Measurements from ENCODE around the gene DSP. TPM values are rescaled to one million over a fixed set of nuclear protein-coding genes. Genes with fewer than 3 reads are reported as not detected.

Gene DSP
- total and polyA plus RNA-seq, 10 of the 15 experiments (the other 5 are each of a cell fraction or from before 2014, with no cell fraction given) = under 0.01 to 0.36 (median 0.04) TPM; not detected in 4

DNA sequence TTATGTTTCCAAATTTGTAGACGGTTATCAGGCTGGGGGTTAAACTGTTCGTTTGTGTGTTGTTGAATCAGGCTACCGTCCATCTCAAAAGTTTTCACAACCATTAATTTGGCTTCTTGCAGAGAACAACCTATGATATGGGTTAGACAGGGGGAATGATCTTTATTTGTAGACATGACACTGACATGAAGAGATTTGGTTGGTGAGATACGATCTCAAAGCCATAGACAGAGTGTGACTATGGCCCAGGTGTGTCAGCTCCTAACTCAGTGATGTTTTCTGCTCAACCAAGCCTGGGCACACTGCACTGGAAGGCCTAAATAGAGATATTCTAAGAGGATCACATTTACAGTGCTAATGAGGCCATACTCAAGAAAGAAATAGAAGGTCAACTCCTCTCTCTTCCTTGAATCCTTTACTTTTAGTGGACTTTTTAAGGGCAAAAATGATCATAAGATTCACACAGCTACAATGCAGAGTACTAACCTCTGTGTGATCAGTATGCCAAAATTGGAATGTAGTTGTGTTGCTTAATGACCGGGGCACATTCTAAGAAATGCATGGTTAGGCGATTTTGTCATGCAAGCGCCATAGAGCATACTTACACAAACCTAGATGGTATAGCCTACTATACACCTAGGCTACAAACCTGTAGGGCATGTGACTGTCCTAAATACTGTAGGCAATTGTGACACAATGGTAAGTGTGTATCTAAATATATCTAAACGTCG is 30.9 kb downstream of the DSP start:
- ChIA-PET POLR2A (no interaction called here), CTCF (no interaction called here), SMC1A (ENCODE audit: uncharacterized antibody, unreplicated experiment) (no interaction called here), RAD21 (ENCODE audit: unreplicated experiment) (no interaction called here)
- H3K4me1 ChIP-seq (ENCODE audit: control insufficient read depth, insufficient read depth, low read length) = no peaks in the 10 kb centered on the region
- no TSS peak for BruUV-seq (replicated peaks)
- intact Hi-C loops (cut with micrococcal nuclease; ENCODE audit: unreplicated experiment) = no loop called here
- 61% methylated on average over 9 of the region's 9 CpGs for WGBS (ENCODE audit: insufficient coverage, insufficient replicate concordance, low lambda C conversion rate, missing lambda C conversion rate)
- no peaks in the 10 kb centered on the region for H3K36me3 ChIP-seq (ENCODE audit: control insufficient read depth in 2 of 2, insufficient read depth in 2 of 2, low read length in 1 of 2)
- no peaks in the 10 kb centered on the region for H3K79me2 ChIP-seq (ENCODE audit: control insufficient read depth, insufficient read depth, low read length)
- TF ChIP-seq RUNX3 (IDR thresholded peaks at IDR 0.05; ENCODE audit: low read length) = no peak
- TF ChIP-seq SIX5 (IDR thresholded peaks at IDR 0.05; ENCODE audit: low read depth, low read length, severe bottlenecking) = no peak
- TF ChIP-seq ETV6 (conservative IDR thresholded peaks at IDR 0.05 in 1 of 2, IDR thresholded peaks at IDR 0.05 in 1 of 2; ENCODE audit: borderline replicate concordance in 1 of 2, low read depth in 1 of 2) = no peak
- TF ChIP-seq NBN (IDR thresholded peaks at IDR 0.05) = no peak
- TF ChIP-seq, protein P1, sequence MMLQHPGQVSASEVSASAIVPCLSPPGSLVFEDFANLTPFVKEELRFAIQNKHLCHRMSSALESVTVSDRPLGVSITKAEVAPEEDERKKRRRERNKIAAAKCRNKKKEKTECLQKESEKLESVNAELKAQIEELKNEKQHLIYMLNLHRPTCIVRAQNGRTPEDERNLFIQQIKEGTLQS (IDR thresholded peaks at IDR 0.05; ENCODE audit: borderline replicate concordance, extremely low read depth, low read depth, low read length) = no peak
- H4K20me1 ChIP-seq (ENCODE audit: control insufficient read depth, insufficient read depth) = no peaks in the 10 kb centered on the region
- H2AFZ ChIP-seq (ENCODE audit: control insufficient read depth, low read depth, low read length) = no peak overlapping the region
- no peak overlapping the region for H3K4me2 ChIP-seq (ENCODE audit: control insufficient read depth, insufficient read depth)
- no peak for DNase-seq (ENCODE audit: low read depth, low spot score)
- in situ Hi-C loops (cut with MboI) = no loop called here
- H3K4me3 ChIP-seq = no peak overlapping the region
- no peaks in the 10 kb centered on the region for H3K9me3 ChIP-seq (replicated peaks; ENCODE audit: control insufficient read depth, insufficient read depth, low read length)
- H3K27ac ChIP-seq (ENCODE audit: control insufficient read depth, insufficient read depth) = no peak overlapping the region
- H3K9ac ChIP-seq (ENCODE audit: control insufficient read depth, insufficient read depth, low read length) = no peak overlapping the region
- no peak for ATAC-seq
- FAIRE-seq = no peak
- H3K27me3 ChIP-seq (replicated peaks in 1 of 2; ENCODE audit: control insufficient read depth in 2 of 2, insufficient read depth in 2 of 2, low read length in 1 of 2) = peaks cover 0 to 3% of the 10 kb centered on the region in 2 experiments; a peak in 2 of 4 replicates

DNA sequence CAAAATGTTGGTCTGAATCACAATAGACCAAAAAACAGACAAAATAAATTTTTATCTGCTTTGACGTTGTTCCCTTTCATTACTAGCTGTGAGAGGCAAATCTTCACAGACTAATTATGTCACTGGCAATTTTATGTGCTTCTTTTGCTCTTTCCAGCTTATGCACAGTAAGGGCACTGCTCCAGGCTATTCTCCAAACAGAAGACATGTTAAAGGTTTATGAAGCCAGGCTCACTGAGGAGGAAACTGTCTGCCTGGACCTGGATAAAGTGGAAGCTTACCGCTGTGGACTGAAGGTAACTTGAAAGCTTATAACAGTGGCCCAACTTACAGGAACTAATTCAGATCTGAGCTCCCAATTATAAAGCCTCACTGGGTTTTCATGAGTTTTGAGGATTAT is 33.0 kb downstream of the DSP start:
- no TSS peak for BruUV-seq (replicated peaks)
- TF ChIP-seq NFIC (IDR thresholded peaks at IDR 0.05; ENCODE audit: low read depth, low read length) = no peak
- TF ChIP-seq CBX5 (IDR thresholded peaks at IDR 0.05; ENCODE audit: low read depth) = no peak
- TF ChIP-seq GABPA (IDR thresholded peaks at IDR 0.05; ENCODE audit: low read depth) = no peak
- TF ChIP-seq, protein P2, sequence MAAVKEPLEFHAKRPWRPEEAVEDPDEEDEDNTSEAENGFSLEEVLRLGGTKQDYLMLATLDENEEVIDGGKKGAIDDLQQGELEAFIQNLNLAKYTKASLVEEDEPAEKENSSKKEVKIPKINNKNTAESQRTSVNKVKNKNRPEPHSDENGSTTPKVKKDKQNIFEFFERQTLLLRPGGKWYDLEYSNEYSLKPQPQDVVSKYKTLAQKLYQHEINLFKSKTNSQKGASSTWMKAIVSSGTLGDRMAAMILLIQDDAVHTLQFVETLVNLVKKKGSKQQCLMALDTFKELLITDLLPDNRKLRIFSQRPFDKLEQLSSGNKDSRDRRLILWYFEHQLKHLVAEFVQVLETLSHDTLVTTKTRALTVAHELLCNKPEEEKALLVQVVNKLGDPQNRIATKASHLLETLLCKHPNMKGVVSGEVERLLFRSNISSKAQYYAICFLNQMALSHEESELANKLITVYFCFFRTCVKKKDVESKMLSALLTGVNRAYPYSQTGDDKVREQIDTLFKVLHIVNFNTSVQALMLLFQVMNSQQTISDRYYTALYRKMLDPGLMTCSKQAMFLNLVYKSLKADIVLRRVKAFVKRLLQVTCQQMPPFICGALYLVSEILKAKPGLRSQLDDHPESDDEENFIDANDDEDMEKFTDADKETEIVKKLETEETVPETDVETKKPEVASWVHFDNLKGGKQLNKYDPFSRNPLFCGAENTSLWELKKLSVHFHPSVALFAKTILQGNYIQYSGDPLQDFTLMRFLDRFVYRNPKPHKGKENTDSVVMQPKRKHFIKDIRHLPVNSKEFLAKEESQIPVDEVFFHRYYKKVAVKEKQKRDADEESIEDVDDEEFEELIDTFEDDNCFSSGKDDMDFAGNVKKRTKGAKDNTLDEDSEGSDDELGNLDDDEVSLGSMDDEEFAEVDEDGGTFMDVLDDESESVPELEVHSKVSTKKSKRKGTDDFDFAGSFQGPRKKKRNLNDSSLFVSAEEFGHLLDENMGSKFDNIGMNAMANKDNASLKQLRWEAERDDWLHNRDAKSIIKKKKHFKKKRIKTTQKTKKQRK (IDR thresholded peaks at IDR 0.05; ENCODE audit: low read depth, low read length) = no peak
- TF ChIP-seq HDGF (IDR thresholded peaks at IDR 0.05) = no peak
- TF ChIP-seq KAT2A (conservative IDR thresholded peaks at IDR 0.05; ENCODE audit: control insufficient read depth, low read depth, low read length) = no peak
- TF ChIP-seq ZZZ3 (IDR thresholded peaks at IDR 0.05; ENCODE audit: control insufficient read depth, insufficient read length, low read depth) = no peak
- no peak for TF ChIP-seq POU2F2 (IDR thresholded peaks at IDR 0.05; ENCODE audit: borderline replicate concordance, low read depth, low read length)
- TF ChIP-seq, protein P1 (IDR thresholded peaks at IDR 0.05; ENCODE audit: borderline replicate concordance, extremely low read depth, low read depth, low read length) = no peak

More for the DNA sequence above, 33.0 kb downstream of the DSP start:
- Histone ChIP-seq H2AFZ (ENCODE audit: control insufficient read depth, low read depth, low read length) (no peak overlapping the region), H4K20me1 (ENCODE audit: control insufficient read depth, insufficient read depth) (no peaks in the 10 kb centered on the region), H3K27ac (ENCODE audit: control insufficient read depth, insufficient read depth) (no peak overlapping the region), H3K9ac (ENCODE audit: control insufficient read depth, insufficient read depth, low read length) (no peak overlapping the region), H3K9me3 (replicated peaks; ENCODE audit: control insufficient read depth, insufficient read depth, low read length) (no peaks in the 10 kb centered on the region), H3K36me3 (ENCODE audit: control insufficient read depth in 2 of 2, insufficient read depth in 2 of 2, low read length in 1 of 2) (no peaks in the 10 kb centered on the region), H3K4me1 (ENCODE audit: control insufficient read depth, insufficient read depth, low read length) (no peaks in the 10 kb centered on the region), H3K79me2 (ENCODE audit: control insufficient read depth, insufficient read depth, low read length) (no peaks in the 10 kb centered on the region), H3K27me3 (replicated peaks in 1 of 2; ENCODE audit: control insufficient read depth in 2 of 2, insufficient read depth in 2 of 2, low read length in 1 of 2) (peaks cover 0 to 3% of the 10 kb centered on the region in 2 experiments; a peak in 2 of 4 replicates), H3K4me2 (ENCODE audit: control insufficient read depth, insufficient read depth) (no peak overlapping the region), H3K4me3 (no peak overlapping the region)
- POLR2A ChIA-PET = no interaction called here
- in situ Hi-C loops (cut with MboI) = no loop called here
- no peak for DNase-seq (ENCODE audit: low read depth, low spot score)
- CTCF ChIA-PET = interaction anchor here (1.3 kb wide), 1 partner anchor 298 kb away, joined by 3 read pairs; no protein-coding TSS in a partner anchor
- intact Hi-C loops (cut with micrococcal nuclease; ENCODE audit: unreplicated experiment) = no loop called here
- FAIRE-seq = no peak
- WGBS (ENCODE audit: insufficient coverage, insufficient replicate concordance, low lambda C conversion rate, missing lambda C conversion rate) = 58% methylated on average over 2 of the region's 2 CpGs
- SMC1A ChIA-PET (ENCODE audit: uncharacterized antibody, unreplicated experiment) = no interaction called here
- RAD21 ChIA-PET (ENCODE audit: unreplicated experiment) = no interaction called here
- ATAC-seq = no peak
